ENCODE results near the gene GGN. TPM values are rescaled to one million over a fixed set of nuclear protein-coding genes. Genes with fewer than 3 reads are reported as not detected.
A peak's percentile ranks its signal among the peaks of the same experiment; 100 is the strongest.
"Not testable (repeated sequence)": the region's sequence is repeated elsewhere in the genome, so short reads cannot be mapped to it uniquely, and the experiment has no call there.

Gene GGN
- total and polyA plus RNA-seq, 2 of the 13 experiments (the other 11 are each of a cell fraction or from before 2014, with no cell fraction given), result not detected

DNA sequence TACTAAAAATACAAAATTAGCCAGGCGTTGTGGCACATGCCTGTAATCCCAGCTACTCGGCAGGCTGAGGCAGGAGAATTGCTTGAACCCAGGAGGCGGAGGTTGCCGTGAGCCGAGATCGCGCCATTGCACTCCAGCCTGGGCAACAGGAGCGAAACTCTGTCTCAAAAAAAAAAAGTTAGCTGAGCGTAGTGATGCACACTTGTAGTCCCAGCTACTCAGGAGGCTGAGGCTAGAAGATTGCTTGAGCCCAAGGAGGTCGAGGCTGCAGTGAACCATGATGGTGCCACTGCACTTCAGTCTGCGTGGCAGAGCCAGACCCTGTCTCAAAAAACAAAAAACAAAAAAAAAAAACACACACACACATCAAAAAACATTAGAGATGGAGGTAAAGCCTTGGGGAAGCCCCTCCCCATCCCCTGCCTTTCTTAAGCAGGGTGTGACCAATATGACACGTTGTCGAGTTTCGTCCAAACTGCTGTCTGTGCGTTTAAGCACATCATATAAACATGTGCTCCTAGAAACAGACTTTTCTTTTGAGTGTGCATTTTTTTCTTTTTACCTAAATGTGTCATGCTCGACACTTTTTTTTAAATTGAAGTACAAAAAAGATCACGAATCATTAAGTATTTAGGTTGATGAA is 39.3 kb upstream of the GGN start:
- in situ Hi-C loops (cut with HindIII; ENCODE audit: extremely low pct_ligation_motif_present, low pct_unique_long_range_greater_than_20kb); H3K4me1 ChIP-seq (ENCODE audit: insufficient read depth, low read length); H3K4me3 ChIP-seq (replicated peaks in 1 of 3; ENCODE audit: insufficient read depth in 1 of 3, low read depth in 2 of 3, low read length in 3 of 3); H2AFZ ChIP-seq (ENCODE audit: low read length); FAIRE-seq; BruUV-seq (replicated peaks); CTCF ChIA-PET (ENCODE audit: low intra/inter-chr PET ratio, low total read pairs); POLR2A ChIA-PET; DNase-seq (ENCODE audit: low spot score); H3K27ac ChIP-seq (ENCODE audit: extremely low read length, insufficient read depth, low read length); ATAC-seq; H3K9ac ChIP-seq (ENCODE audit: insufficient read depth, low read depth, low read length); intact Hi-C loops (cut with micrococcal nuclease; ENCODE audit: unreplicated experiment); H3K4me2 ChIP-seq (ENCODE audit: low read depth, low read length); H3K36me3 ChIP-seq (replicated peaks in 1 of 2; ENCODE audit: control insufficient read depth in 1 of 2, insufficient read depth in 2 of 2, low read length in 2 of 2); H3K79me2 ChIP-seq (ENCODE audit: insufficient read depth, low read length); H4K20me1 ChIP-seq (ENCODE audit: insufficient read depth, low read length); H3K9me3 ChIP-seq (ENCODE audit: low read length); H3K27me3 ChIP-seq (ENCODE audit: control insufficient read depth in 1 of 2, insufficient read depth in 2 of 2, low read length in 2 of 2); TF ChIP-seq CREB1 (CRISPR knock-in tag; IDR thresholded peaks at IDR 0.05): not testable (repeated sequence)
- 39% methylated on average over 16 of the region's 17 CpGs for WGBS (ENCODE audit: low lambda C conversion rate)
- TF ChIP-seq CREB1 (IDR thresholded peaks at IDR 0.05), result peak; percentile 48; the same call in 1 of the 2 replicates
- peak in 1 of 2 experiments; percentile 10; a peak in 1 of 4 replicates for TF ChIP-seq MAFK (conservative IDR thresholded peaks at IDR 0.05 in 1 of 2, IDR thresholded peaks at IDR 0.05 in 1 of 2; ENCODE audit: low read length in 2 of 2)

DNA sequence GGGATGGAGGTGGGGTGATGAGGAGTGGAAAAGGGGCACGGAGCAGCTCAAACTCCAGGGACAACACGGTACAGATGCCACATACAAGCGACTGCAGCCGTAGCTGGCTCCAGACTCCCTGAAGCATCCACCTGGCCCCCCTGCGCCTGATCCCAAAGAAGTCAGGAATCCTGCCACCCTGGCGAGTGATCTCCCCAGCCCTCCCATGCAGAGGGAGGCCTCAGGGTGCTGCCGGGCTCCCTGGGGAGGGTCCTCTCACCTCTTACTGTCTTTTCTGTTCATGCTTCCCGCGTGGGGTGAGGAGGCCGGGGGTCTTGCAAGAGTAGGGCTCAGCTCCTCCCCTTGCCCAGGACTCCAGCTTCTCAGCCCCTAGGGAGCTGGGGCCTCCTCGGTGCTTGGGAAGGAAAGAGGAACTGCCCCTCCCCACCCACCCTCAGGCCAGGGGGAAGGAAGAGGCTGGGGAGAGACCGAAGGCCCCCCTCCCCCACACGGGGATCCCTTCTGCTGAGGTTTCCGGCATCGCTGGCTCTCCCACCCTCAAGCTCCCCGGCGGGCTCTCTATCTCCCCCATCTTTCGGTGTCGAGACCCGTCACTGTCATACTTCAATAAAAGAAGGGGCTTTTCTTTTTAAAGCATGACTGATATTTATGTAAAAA is 38.1 kb upstream of the GGN start, which contains the start of gene RASGRP4:
Gene RASGRP4 (minus strand): TSS at position 410 of the 657 bp plus-strand sequence. CDS start 128 bp downstream, at position 282.
- in situ Hi-C loops (cut with HindIII; ENCODE audit: extremely low pct_ligation_motif_present, low pct_unique_long_range_greater_than_20kb) (no loop called here), intact Hi-C loops (cut with micrococcal nuclease; ENCODE audit: unreplicated experiment) (no loop called here)
- Histone ChIP-seq H3K27me3 (ENCODE audit: control insufficient read depth in 1 of 2, insufficient read depth in 2 of 2, low read length in 2 of 2) (peaks cover under 1 to 16% of the 10 kb centered on the region in 2 experiments; a peak in 3 of 5 replicates), H3K27ac (ENCODE audit: extremely low read length, insufficient read depth, low read length) (no peak within 1 kb of the TSS), H3K79me2 (ENCODE audit: insufficient read depth, low read length) (no peaks in the 10 kb centered on the region), H2AFZ (ENCODE audit: low read length) (no peak within 1 kb of the TSS), H3K4me2 (ENCODE audit: low read depth, low read length) (no peak within 1 kb of the TSS), H3K9me3 (ENCODE audit: low read length) (no peaks in the 10 kb centered on the region), H3K36me3 (replicated peaks in 1 of 2; ENCODE audit: control insufficient read depth in 1 of 2, insufficient read depth in 2 of 2, low read length in 2 of 2) (no peaks in the 10 kb centered on the region), H3K9ac (ENCODE audit: insufficient read depth, low read depth, low read length) (no peak within 1 kb of the TSS), H4K20me1 (ENCODE audit: insufficient read depth, low read length) (no peaks in the 10 kb centered on the region), H3K4me3 (replicated peaks in 1 of 3; ENCODE audit: insufficient read depth in 1 of 3, low read depth in 2 of 3, low read length in 3 of 3) (no peak within 1 kb of the TSS), H3K4me1 (ENCODE audit: insufficient read depth, low read length) (no peaks in the 10 kb centered on the region)
- 54% methylated on average over 18 of the region's 20 CpGs for WGBS (ENCODE audit: low lambda C conversion rate)
- ChIA-PET CTCF (ENCODE audit: low intra/inter-chr PET ratio, low total read pairs) (no interaction called here), POLR2A (no interaction called here)
- no TSS peak for BruUV-seq (replicated peaks)
- ATAC-seq (no peak; the same call in 2 of the 3 replicates), FAIRE-seq (no peak), DNase-seq (ENCODE audit: low spot score) (no peak)
- TF ChIP-seq, protein P1, sequence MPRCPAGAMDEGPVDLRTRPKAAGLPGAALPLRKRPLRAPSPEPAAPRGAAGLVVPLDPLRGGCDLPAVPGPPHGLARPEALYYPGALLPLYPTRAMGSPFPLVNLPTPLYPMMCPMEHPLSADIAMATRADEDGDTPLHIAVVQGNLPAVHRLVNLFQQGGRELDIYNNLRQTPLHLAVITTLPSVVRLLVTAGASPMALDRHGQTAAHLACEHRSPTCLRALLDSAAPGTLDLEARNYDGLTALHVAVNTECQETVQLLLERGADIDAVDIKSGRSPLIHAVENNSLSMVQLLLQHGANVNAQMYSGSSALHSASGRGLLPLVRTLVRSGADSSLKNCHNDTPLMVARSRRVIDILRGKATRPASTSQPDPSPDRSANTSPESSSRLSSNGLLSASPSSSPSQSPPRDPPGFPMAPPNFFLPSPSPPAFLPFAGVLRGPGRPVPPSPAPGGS (CRISPR knock-in tag; IDR thresholded peaks at IDR 0.05), result no peak
- TF ChIP-seq ZNF768 (CRISPR knock-in tag; IDR thresholded peaks at IDR 0.05) (no peak), ZNF674 (CRISPR knock-in tag; IDR thresholded peaks at IDR 0.05; ENCODE audit: low read depth) (no peak), ARNTL (CRISPR knock-in tag; IDR thresholded peaks at IDR 0.05) (no peak), ATF1 (CRISPR knock-in tag; IDR thresholded peaks at IDR 0.05) (no peak), MAFG (CRISPR knock-in tag; IDR thresholded peaks at IDR 0.05) (no peak), ESRRA (CRISPR knock-in tag; IDR thresholded peaks at IDR 0.05; ENCODE audit: low read depth) (no peak)
- TF ChIP-seq, protein P2, sequence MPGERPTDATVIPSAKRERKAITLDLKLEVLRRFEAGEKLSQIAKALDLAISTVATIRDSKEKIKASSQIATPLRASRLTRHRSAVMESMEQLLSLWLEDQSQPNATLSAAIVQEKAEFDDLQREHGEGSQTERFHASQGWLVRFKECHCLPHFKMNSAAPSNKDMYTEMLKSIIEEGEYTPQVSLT (CRISPR knock-in tag; IDR thresholded peaks at IDR 0.05; ENCODE audit: borderline replicate concordance, low read depth), result no peak
- TF ChIP-seq, protein P3, sequence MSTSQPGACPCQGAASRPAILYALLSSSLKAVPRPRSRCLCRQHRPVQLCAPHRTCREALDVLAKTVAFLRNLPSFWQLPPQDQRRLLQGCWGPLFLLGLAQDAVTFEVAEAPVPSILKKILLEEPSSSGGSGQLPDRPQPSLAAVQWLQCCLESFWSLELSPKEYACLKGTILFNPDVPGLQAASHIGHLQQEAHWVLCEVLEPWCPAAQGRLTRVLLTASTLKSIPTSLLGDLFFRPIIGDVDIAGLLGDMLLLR (CRISPR knock-in tag; IDR thresholded peaks at IDR 0.05), result no peak
- TF ChIP-seq, protein P4, sequence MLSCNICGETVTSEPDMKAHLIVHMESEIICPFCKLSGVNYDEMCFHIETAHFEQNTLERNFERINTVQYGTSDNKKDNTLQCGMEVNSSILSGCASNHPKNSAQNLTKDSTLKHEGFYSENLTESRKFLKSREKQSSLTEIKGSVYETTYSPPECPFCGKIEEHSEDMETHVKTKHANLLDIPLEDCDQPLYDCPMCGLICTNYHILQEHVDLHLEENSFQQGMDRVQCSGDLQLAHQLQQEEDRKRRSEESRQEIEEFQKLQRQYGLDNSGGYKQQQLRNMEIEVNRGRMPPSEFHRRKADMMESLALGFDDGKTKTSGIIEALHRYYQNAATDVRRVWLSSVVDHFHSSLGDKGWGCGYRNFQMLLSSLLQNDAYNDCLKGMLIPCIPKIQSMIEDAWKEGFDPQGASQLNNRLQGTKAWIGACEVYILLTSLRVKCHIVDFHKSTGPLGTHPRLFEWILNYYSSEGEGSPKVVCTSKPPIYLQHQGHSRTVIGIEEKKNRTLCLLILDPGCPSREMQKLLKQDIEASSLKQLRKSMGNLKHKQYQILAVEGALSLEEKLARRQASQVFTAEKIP (CRISPR knock-in tag; IDR thresholded peaks at IDR 0.05; ENCODE audit: borderline replicate concordance), result no peak
